Measurements from ENCODE around the gene RBM33.

- TF ChIP-seq CTCF (IDR thresholded peaks at IDR 0.05 in 8 of 11, conservative IDR thresholded peaks at IDR 0.05 in 3 of 11), result peak in 7 of 11 experiments; percentile 37 to 80 (median 53)
- no peak for TF ChIP-seq POLR2AphosphoS5 (IDR thresholded peaks at IDR 0.05)
- TF ChIP-seq POLR2A (IDR thresholded peaks at IDR 0.05), result no peak
Observed at GRCh38 chr7:155804897-155805825, 160.7 kb downstream of the RBM33 start.
